ENCODE data around the gene FAM131A.

FAM131A gene, protein sequence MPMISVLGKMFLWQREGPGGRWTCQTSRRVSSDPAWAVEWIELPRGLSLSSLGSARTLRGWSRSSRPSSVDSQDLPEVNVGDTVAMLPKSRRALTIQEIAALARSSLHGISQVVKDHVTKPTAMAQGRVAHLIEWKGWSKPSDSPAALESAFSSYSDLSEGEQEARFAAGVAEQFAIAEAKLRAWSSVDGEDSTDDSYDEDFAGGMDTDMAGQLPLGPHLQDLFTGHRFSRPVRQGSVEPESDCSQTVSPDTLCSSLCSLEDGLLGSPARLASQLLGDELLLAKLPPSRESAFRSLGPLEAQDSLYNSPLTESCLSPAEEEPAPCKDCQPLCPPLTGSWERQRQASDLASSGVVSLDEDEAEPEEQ

DNA sequence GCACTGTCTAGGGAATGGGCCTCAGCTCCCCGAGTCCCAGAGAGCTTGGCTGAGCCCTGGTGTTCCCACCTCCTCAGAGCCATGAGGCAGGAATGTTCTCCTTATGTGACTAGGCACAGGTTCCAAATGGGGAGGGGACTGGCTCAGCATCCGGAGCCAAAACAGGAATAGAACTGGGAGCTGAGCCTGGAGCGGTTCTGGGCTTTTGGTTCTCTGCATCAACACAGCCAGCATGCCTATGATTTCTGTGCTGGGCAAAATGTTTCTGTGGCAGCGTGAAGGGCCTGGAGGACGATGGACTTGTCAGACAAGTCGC lies at the start of gene FAM131A:
FAM131A (plus strand) TSS at position 202 of the 316 bp plus-strand sequence; CDS start at position 233, 31 bp downstream.
- H3K36me3 Mint-ChIP-seq: peaks cover 8% of the 10 kb centered on the region
- no peaks in the 10 kb centered on the region for H3K9me3 Mint-ChIP-seq
- peak within 1 kb of the TSS; percentile 86 for H3K27ac Mint-ChIP-seq
- peak within 1 kb of the TSS; percentile 92 for H3K4me3 Mint-ChIP-seq
- no peaks in the 10 kb centered on the region for H3K27me3 Mint-ChIP-seq
- H3K4me1 Mint-ChIP-seq: peaks cover 49% of the 10 kb centered on the region

GRCh38 chr3:184289426-184289938 lies 47.9 kb upstream of the FAM131A start:
- Mint-ChIP-seq H3K27ac (no peak overlapping the region), H3K9me3 (no peaks in the 10 kb centered on the region), H3K36me3 (no peaks in the 10 kb centered on the region), H3K4me3 (no peak overlapping the region), H3K4me1 (no peaks in the 10 kb centered on the region), H3K27me3 (peaks cover 3% of the 10 kb centered on the region)

DNA sequence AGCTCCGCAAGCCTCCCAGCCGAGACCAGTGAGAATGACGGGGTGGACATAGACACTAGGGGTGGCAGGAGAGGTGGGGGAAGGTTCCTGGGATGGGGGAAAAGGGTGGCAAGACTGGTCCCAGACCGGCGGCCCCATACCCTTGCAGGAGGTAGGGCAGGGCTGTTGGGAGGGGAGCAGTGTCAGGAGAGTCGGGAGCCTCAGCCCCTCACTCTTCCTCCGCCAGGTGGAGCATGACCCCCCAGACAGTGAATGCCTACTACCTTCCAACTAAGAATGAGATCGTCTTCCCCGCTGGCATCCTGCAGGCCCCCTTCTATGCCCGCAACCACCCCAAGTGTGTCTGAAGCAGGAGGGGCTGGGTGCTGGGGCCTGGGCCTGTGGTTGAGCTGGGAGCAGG lies 47.1 kb upstream of the FAM131A start:
- H3K4me3 Mint-ChIP-seq: no peak overlapping the region
- no peaks in the 10 kb centered on the region for H3K9me3 Mint-ChIP-seq
- peaks cover 3% of the 10 kb centered on the region for H3K27me3 Mint-ChIP-seq
- H3K4me1 Mint-ChIP-seq: no peaks in the 10 kb centered on the region
- H3K27ac Mint-ChIP-seq: no peak overlapping the region
- H3K36me3 Mint-ChIP-seq: no peaks in the 10 kb centered on the region

DNA sequence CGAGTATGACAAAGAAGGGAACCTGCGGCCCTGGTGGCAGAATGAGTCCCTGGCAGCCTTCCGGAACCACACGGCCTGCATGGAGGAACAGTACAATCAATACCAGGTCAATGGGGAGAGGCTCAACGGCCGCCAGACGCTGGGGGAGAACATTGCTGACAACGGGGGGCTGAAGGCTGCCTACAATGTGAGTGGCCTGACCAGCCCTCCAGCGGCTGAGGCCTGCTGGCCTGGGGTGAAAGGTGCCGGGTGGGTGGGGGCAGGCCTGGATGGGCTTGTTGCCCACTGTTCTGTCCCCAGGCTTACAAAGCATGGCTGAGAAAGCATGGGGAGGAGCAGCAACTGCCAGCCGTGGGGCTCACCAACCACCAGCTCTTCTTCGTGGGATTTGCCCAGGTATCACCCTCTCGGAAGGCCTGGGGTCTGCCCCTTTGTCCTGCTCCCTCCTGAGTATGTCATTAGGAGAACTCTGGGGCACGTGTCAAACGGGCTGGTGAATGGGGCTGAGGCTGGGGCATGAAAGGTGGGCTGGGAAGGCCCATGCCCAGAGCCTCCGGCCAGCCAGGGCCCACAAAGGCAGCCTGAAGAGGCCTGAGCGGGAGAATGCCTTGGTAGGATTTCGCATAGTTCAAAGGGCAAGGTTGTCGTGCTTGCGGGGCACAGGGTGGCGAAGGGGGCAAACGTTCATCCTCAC lies 46.2 kb upstream of the FAM131A start:
- no peaks in the 10 kb centered on the region for H3K4me1 Mint-ChIP-seq
- H3K4me3 Mint-ChIP-seq: no peak overlapping the region
- H3K27me3 Mint-ChIP-seq: peaks cover 3% of the 10 kb centered on the region
- no peaks in the 10 kb centered on the region for H3K9me3 Mint-ChIP-seq
- H3K36me3 Mint-ChIP-seq: no peaks in the 10 kb centered on the region
- H3K27ac Mint-ChIP-seq: no peak overlapping the region

DNA sequence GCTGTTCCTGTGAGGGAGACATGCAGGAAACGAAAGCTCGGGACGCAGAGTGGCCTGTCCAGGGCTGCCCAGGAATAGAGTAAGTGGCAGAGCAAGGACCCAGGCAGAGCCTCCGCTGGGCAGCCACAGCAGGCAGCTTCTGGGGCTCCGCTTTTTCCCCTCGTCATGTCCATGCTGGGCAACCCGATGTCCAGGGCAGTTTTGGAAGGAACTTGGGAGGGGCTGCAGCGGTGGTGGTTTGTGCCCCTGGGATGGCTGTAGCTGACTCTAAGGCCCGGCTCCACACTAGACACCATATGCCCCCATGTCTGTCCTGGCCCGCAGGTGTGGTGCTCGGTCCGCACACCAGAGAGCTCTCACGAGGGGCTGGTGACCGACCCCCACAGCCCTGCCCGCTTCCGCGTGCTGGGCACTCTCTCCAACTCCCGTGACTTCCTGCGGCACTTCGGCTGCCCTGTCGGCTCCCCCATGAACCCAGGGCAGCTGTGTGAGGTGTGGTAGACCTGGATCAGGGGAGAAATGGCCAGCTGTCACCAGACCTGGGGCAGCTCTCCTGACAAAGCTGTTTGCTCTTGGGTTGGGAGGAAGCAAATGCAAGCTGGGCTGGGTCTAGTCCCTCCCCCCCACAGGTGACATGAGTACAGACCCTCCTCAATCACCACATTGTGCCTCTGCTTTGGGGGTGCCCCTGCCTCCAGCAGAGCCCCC lies 45.5 kb upstream of the FAM131A start:
- H3K36me3 Mint-ChIP-seq: no peaks in the 10 kb centered on the region
- no peaks in the 10 kb centered on the region for H3K4me1 Mint-ChIP-seq
- H3K27ac Mint-ChIP-seq: no peak overlapping the region
- H3K9me3 Mint-ChIP-seq: no peaks in the 10 kb centered on the region
- H3K4me3 Mint-ChIP-seq: no peak overlapping the region
- peaks cover 2% of the 10 kb centered on the region for H3K27me3 Mint-ChIP-seq

- Mint-ChIP-seq H3K4me1 (peaks cover 16% of the 10 kb centered on the region), H3K27me3 (no peaks in the 10 kb centered on the region), H3K36me3 (peaks cover 7% of the 10 kb centered on the region), H3K27ac (no peak overlapping the region), H3K4me3 (no peak overlapping the region), H3K9me3 (no peaks in the 10 kb centered on the region)
Measured at GRCh38 chr3:184295771-184296170, 41.6 kb upstream of the FAM131A start.

- Mint-ChIP-seq H3K27ac (no peak overlapping the region), H3K4me3 (no peak overlapping the region), H3K27me3 (no peaks in the 10 kb centered on the region), H3K9me3 (no peaks in the 10 kb centered on the region), H3K4me1 (peaks cover 21% of the 10 kb centered on the region), H3K36me3 (peaks cover 8% of the 10 kb centered on the region)
Measured at GRCh38 chr3:184296616-184297015, 40.8 kb upstream of the FAM131A start.

DNA sequence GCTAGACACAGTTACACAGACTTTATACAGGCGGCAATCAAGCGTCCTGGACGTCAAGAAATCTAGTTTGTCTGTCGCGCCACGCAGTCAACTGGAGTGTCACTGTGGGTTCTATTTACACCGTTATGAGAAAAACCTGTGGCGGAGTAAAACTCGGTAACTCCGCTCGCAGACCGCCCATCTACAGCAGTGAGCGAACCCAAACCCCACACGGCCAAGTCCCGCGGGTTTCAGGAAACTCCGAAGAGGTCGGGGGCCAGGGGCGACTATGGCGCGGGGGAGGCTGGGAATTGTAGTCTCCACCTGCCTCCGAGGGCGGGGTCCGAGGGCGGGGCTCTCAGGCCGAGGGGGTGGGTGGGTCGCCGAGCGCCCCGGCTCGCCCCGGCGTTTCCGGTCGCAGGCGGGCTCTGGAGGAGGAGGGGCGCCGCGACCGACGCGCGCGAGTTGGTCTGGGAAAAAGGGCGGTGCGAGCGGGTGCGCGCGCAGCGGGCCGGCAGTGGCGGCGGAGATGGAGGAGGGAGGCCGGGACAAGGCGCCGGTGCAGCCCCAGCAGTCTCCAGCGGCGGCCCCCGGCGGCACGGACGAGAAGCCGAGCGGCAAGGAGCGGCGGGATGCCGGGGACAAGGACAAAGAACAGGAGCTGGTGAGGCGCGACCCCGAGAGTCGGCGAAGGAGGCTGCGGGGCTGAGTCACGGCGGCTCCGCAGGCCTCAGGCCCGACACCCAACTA lies 38.5 kb upstream of the FAM131A start, which contains the start of gene PSMD2:
PSMD2 (plus strand) TSS at position 483 of the 729 bp plus-strand sequence; CDS start at position 509, 26 bp downstream.
- peaks cover 8% of the 10 kb centered on the region for H3K36me3 Mint-ChIP-seq
- peak within 1 kb of the TSS; percentile 95 for H3K4me3 Mint-ChIP-seq
- peaks cover 34% of the 10 kb centered on the region for H3K4me1 Mint-ChIP-seq
- peak within 1 kb of the TSS; percentile 96 for H3K27ac Mint-ChIP-seq
- H3K9me3 Mint-ChIP-seq: no peaks in the 10 kb centered on the region
- H3K27me3 Mint-ChIP-seq: no peaks in the 10 kb centered on the region

DNA sequence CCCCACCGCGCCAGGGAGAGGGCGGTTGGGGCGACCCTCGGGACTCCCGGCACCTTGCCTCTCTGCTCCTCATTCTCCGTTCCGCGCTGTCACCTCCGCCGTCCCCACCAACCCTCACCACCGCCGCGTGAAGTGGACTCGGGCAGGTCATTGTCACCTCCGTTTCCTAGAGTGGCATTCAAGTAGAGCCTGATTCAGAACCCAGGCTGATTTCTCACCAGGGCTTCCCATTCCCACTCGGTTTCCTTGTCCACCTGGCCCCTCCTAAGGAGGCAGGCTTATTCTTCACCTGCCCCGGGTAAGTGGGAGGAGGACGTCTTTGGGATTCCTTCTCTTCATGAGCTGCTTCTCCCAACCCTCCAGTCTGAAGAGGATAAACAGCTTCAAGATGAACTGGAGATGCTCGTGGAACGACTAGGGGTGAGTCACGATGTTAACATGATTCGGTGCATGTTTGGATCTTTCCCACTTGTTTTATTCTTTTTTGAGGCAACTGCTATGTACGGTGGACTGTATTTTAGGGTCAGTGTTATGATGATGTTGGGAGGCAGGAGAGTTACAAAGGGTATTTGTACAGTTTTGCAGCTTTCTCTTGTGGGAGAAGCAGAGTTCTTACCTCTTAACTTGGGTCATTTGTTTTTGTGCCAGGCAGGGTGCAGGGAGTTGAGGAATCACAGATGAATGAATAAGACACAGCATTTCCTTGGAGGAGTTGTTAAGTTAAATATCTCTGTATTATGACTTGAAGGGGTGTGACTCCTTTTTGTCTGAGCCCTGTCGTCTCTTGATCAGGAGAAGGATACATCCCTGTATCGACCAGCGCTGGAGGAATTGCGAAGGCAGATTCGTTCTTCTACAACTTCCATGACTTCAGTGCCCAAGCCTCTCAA lies 37.7 kb upstream of the FAM131A start:
- Mint-ChIP-seq H3K36me3 (peaks cover 10% of the 10 kb centered on the region), H3K27me3 (no peaks in the 10 kb centered on the region), H3K4me1 (peaks cover 34% of the 10 kb centered on the region), H3K27ac (peak overlapping the region; percentile 96), H3K9me3 (no peaks in the 10 kb centered on the region), H3K4me3 (peak overlapping the region; percentile 95)

DNA sequence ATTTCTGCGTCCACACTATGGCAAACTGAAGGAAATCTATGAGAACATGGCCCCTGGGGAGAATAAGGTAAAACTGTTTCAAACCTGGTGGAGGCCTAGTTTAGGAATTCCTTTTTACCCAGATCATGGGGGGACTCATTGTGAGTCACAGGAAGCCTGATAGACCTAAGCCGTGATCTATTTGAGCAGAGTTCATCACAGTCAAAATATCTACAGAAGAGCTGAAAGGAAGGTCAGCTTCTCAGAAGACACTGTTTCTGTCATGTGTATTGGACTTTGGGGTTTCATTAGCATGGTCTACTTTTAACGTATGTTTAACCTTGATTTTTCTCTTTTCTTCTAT lies 37.1 kb upstream of the FAM131A start:
- Mint-ChIP-seq H3K4me3 (peak overlapping the region; percentile 95), H3K36me3 (peaks cover 12% of the 10 kb centered on the region), H3K9me3 (no peaks in the 10 kb centered on the region), H3K27me3 (no peaks in the 10 kb centered on the region), H3K27ac (peak overlapping the region; percentile 30), H3K4me1 (peaks cover 34% of the 10 kb centered on the region)

DNA sequence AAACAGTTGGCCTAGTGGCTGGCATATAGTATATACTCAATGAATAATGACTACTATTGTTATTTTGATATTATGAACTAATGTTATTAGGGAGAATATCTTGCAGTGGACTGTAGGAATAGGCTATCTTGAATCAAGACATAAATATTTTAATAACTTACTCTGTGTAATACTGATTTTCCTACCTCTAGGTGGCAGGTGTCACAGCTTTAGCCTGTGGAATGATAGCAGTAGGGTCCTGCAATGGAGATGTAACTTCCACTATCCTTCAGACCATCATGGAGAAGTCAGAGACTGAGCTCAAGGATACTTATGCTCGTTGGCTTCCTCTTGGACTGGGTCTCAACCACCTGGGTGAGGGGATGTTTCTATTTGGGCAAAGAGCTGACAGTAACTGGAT lies 31.8 kb upstream of the FAM131A start:
- Mint-ChIP-seq H3K27ac (no peak overlapping the region), H3K9me3 (no peaks in the 10 kb centered on the region), H3K36me3 (peaks cover 23% of the 10 kb centered on the region), H3K4me1 (peaks cover 20% of the 10 kb centered on the region), H3K27me3 (no peaks in the 10 kb centered on the region), H3K4me3 (no peak overlapping the region)

DNA sequence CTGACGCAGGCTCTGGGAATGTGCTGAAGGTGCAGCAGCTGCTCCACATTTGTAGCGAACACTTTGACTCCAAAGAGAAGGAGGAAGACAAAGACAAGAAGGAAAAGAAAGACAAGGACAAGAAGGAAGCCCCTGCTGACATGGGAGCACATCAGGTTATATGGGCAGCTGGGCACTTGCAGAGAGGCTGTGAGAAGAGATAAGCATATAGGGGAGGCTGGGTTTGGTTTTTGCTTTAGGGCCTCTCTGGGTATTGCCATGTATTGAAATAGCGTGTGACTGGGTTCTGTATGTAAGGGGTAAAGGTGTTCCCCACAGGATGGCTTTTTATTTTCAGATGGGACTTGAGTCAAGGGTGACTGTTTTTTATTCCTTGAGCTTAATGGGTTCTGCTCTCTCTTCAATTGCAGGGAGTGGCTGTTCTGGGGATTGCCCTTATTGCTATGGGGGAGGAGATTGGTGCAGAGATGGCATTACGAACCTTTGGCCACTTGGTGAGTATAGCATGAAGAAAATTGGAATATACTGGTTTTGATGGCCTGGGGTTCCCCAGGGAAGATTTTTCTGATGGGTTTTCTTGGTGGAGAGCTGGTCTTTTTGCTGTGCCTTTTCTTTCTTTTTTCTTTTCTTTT lies 30.9 kb upstream of the FAM131A start:
- Mint-ChIP-seq H3K27ac (peak overlapping the region; percentile 0), H3K27me3 (no peaks in the 10 kb centered on the region), H3K4me3 (no peak overlapping the region), H3K9me3 (no peaks in the 10 kb centered on the region), H3K36me3 (peaks cover 19% of the 10 kb centered on the region), H3K4me1 (peaks cover 14% of the 10 kb centered on the region)

GRCh38 chr3:184307915-184308314 lies 29.5 kb upstream of the FAM131A start:
- Mint-ChIP-seq H3K4me3 (no peak overlapping the region), H3K4me1 (peaks cover 5% of the 10 kb centered on the region), H3K27me3 (no peaks in the 10 kb centered on the region), H3K27ac (peak overlapping the region; percentile 11), H3K9me3 (no peaks in the 10 kb centered on the region), H3K36me3 (peaks cover 19% of the 10 kb centered on the region)

- Mint-ChIP-seq H3K36me3 (peaks cover 19% of the 10 kb centered on the region), H3K27me3 (no peaks in the 10 kb centered on the region), H3K9me3 (no peaks in the 10 kb centered on the region), H3K27ac (no peak overlapping the region), H3K4me3 (no peak overlapping the region), H3K4me1 (no peaks in the 10 kb centered on the region)
Measured at GRCh38 chr3:184308744-184309143, 28.7 kb upstream of the FAM131A start.

All from activated naive CD4-positive, alpha-beta T cell treated with anti-CD3 and anti-CD28 coated beads, Interleukin-2, amount 50 U/mL, for 24 hours (primary cell).